K562 (cell line): ENCODE data around the gene HCRTR1. TPM values are rescaled to one million over a fixed set of nuclear protein-coding genes. Genes with fewer than 3 reads are reported as not detected.
A peak's percentile ranks its signal among the peaks of the same experiment; 100 is the strongest.

Experiments used
- ATF3 ChIP-seq, 2 experiments: fragments of 450-650 bp in 1 of 2; sonication (generic) in 1 of 2; formaldehyde crosslinking in 1 of 2; IDR thresholded peaks in 1 of 2; conservative IDR thresholded peaks in 1 of 2; 2 replicates each; pipeline versions ENCODE4 v1.6.1 to v1.8.1; 2016 to 2023; ENCODE audit warnings: mild to moderate bottlenecking in 2 of 2, moderate library complexity in 2 of 2, inconsistent platforms in 1 of 2, missing genetic modification reagents in 1 of 2
- EGR1 ChIP-seq: fragments of 450-650 bp; conservative IDR thresholded peaks from 2 replicates; pipeline ENCODE4 v1.6.1; 2017; ENCODE audit warnings: mild to moderate bottlenecking
- GTF2A2 ChIP-seq: IDR thresholded peaks from 2 replicates; pipeline ENCODE4 v1.6.1; 2016; ENCODE audit warnings: mild to moderate bottlenecking, missing genetic modification characterization, missing compliant biosample characterization
- GTF2E2 ChIP-seq: fragments of 200-800 bp; sonication (Bioruptor generic); IDR thresholded peaks from 2 replicates; pipeline ENCODE4 v1.6.1; 2016; ENCODE audit warnings: missing genetic modification characterization, missing compliant biosample characterization
- HEY1 ChIP-seq: fragments of 250-450 bp; sonication (Bioruptor Pico); IDR thresholded peaks from 2 replicates; pipeline ENCODE4 v1.5.0; 2020; ENCODE audit warnings: mild to moderate bottlenecking, moderate library complexity, borderline replicate concordance
- KDM1A ChIP-seq, 2 experiments: fragments of 450-650 bp; IDR thresholded peaks; 2 replicates each; pipeline ENCODE4 v1.6.1; 2016; ENCODE audit warnings: mild to moderate bottlenecking in 2 of 2
- KLF1 ChIP-seq: fragments of 450-650 bp; IDR thresholded peaks from 2 replicates; pipeline ENCODE4 v1.6.1; 2016; ENCODE audit warnings: missing genetic modification characterization, missing compliant biosample characterization
- NCOA4 ChIP-seq: fragments of 450-650 bp; IDR thresholded peaks from 2 replicates; pipeline ENCODE4 v1.6.1; 2018; ENCODE audit warnings: mild to moderate bottlenecking; ENCODE audit not compliant: partially characterized antibody
- NR1H2 ChIP-seq: sonication (generic); formaldehyde crosslinking; IDR thresholded peaks from 2 replicates; pipeline ENCODE4 v1.4.0; 2020; ENCODE audit warnings: mild to moderate bottlenecking, missing genetic modification reagents
- NR4A1 ChIP-seq, 2 experiments: fragments of 250-450 bp in 1 of 2; fragments of 450-650 bp in 1 of 2; sonication (Bioruptor Pico) in 1 of 2; IDR thresholded peaks; 2 replicates each; pipeline versions ENCODE4 v1.4.0 to v1.6.1; 2016 to 2020; ENCODE audit warnings: mild to moderate bottlenecking in 2 of 2, missing compliant biosample characterization in 1 of 2, missing genetic modification characterization in 1 of 2, moderate library complexity in 1 of 2
- POLR2B ChIP-seq: fragments of 450-650 bp; IDR thresholded peaks from 2 replicates; pipeline ENCODE4 v1.6.1; 2018; ENCODE audit warnings: low read depth; ENCODE audit not compliant: partially characterized antibody
- RHOXF2B ChIP-seq: fragments of 250-450 bp; sonication (Bioruptor Pico); conservative IDR thresholded peaks from 2 replicates; pipeline ENCODE4 v1.5.1; 2021
- SNRNP70 ChIP-seq: fragments of 200-400 bp; formaldehyde crosslinking; optimal IDR thresholded peaks from 2 replicates; pipeline ENCODE3; 2017; ENCODE audit warnings: low read depth, low read length
- TAF1 ChIP-seq: IDR thresholded peaks from 2 replicates; pipeline ENCODE4 v1.6.1; 2011; ENCODE audit warnings: mild to moderate bottlenecking, low read length, moderate library complexity; ENCODE audit not compliant: insufficient read depth, control insufficient read depth, severe bottlenecking; ENCODE audit errors: extremely low read depth
- TEAD4 ChIP-seq, 2 experiments: sonication (generic) in 1 of 2; formaldehyde crosslinking in 1 of 2; IDR thresholded peaks; 2 replicates each; pipeline versions ENCODE4 v1.6.1 to v1.8.0; 2012 to 2022; ENCODE audit warnings: borderline replicate concordance in 1 of 2, inconsistent platforms in 1 of 2, low read length in 1 of 2, mild to moderate bottlenecking in 1 of 2, missing genetic modification reagents in 1 of 2
- THRA ChIP-seq: fragments of 450-650 bp; IDR thresholded peaks from 2 replicates; pipeline ENCODE4 v1.6.1; 2017; ENCODE audit warnings: mild to moderate bottlenecking, moderate library complexity
- ZHX1 ChIP-seq: fragments of 150-350 bp; conservative IDR thresholded peaks from 2 replicates; pipeline ENCODE4 v1.6.1; 2014; ENCODE audit warnings: low read length
- polyA plus RNA-seq, 8 experiments: library from polyadenylated mRNA; depleted of rRNA in 4 of 8; stranded (reverse) in 5 of 8; unstranded in 3 of 8; fragments of >200 nt; fragmentation: Nextera tagmentation in 2 of 8; fragmentation: Illumina TruSeq in 1 of 8; extraction: Ambion mirVana in 2 of 8; extraction: Trizol in 1 of 8; gene quantifications; 2 replicates each; pipeline versions ENCODE4 v1.2.1 to v1.2.3, GENCODE V29; 2011 to 2014; ENCODE audit warnings: inconsistent platforms in 1 of 8, missing spikeins in 1 of 8
- total RNA-seq, 7 experiments: library from RNA; depleted of rRNA in 6 of 7; stranded (reverse); fragments of >200 nt in 6 of 7; fragmentation: Illumina TruSeq in 2 of 7; extraction: Trizol in 2 of 7; gene quantifications; 2 replicates each; pipeline versions ENCODE4 v1.2.1 to v1.2.3, GENCODE V29; 2011 to 2021; ENCODE audit warnings: low replicate concordance in 1 of 7

The HCRTR1 gene
- total and polyA plus RNA-seq, 9 of the 15 experiments (the other 6 are each of a cell fraction or from before 2014, with no cell fraction given): not detected

GRCh38 chr1:31644560-31645273 lies 27.2 kb downstream of the HCRTR1 start, which contains the start of gene PEF1 (continued):
- TF ChIP-seq GTF2E2 (tag) (no peak; the same call in 1 of the 2 replicates), THRA (no peak), GTF2A2 (tag) (no peak), HEY1 (CRISPR knock-in tag) (0 out of 2 replicates have a peak, but pooled peaks have one; percentile 42), ATF3 (IDR thresholded peaks at IDR 0.05) (peak; percentile 94), ATF3 (CRISPR knock-in tag; conservative IDR thresholded peaks at IDR 0.05) (no peak; the same call in 1 of the 2 replicates), RHOXF2B (CRISPR knock-in tag) (0 out of 2 replicates have a peak, but pooled peaks have one; percentile 55), TAF1 (no peak), SNRNP70 (no peak), TEAD4 (IDR thresholded peaks at IDR 0.05; ENCODE audit: low read length) (no peak), TEAD4 (CRISPR knock-in tag; IDR thresholded peaks at IDR 0.05; ENCODE audit: borderline replicate concordance) (no peak), NCOA4 (no peak), NR4A1 (CRISPR knock-in tag; IDR thresholded peaks at IDR 0.05) (no peak), NR4A1 (tag; IDR thresholded peaks at IDR 0.05) (no peak; the same call in 1 of the 2 replicates), NR1H2 (CRISPR knock-in tag) (peak; percentile 18; the same call in 1 of the 2 replicates), EGR1 (peak; percentile 96), POLR2B (no peak), KLF1 (tag) (peak; percentile 93; the same call in 1 of the 2 replicates), ZHX1 (peak; percentile 89; the same call in 1 of the 2 replicates), KDM1A (IDR thresholded peaks at IDR 0.05) (no peak)
